Forelimb muscle (tissue), 1 donor: ENCODE data around the gene ZNF423. TPM values are rescaled to one million over a fixed set of nuclear protein-coding genes. Genes with fewer than 3 reads are reported as not detected.

Experiments used
- DNase-seq: peaks from one replicate; pipeline ENCODE4 v3.0.0-alpha.2; 2013; ENCODE audit warnings: low read depth
- polyA plus RNA-seq: library from polyadenylated mRNA; unstranded; fragments of 120-200 nt; gene quantifications from one replicate; pipeline ENCODE4 v1.2.1, GENCODE V29; 2013; ENCODE audit not compliant: insufficient read length

Gene ZNF423
- polyA plus RNA-seq, 1 donor = 26.2 TPM

DNA sequence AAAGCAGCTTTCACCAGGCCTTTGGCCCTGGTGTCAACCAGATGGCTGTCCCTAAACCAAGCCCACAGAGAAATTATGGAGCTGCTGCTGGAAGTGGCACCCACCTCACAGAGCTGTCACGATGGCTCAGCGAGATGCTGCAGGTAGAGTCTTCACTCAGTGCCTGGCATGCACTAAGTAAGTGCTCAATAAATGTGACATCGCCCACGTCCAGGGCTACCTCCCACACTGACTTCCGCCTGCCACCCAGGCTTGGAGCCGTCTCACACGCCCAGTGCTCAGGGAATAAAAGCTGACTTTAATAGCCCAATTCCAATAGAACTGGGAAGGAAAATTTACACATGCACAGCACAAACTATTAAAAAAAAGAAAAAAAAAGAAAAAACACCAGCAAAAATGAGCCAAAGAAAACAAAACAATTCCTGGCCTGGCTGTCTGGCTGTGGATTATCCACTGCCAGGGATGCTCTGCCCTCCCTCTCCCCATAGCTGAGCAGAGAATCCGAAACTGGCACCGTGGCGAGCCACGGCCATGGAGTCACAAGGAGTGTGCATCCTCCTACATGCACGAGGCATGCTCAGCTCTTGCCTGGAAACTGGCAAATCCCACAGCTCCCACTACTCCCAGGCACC is 68.9 kb downstream of the ZNF423 start:
- DNase-seq = no peak

DNA sequence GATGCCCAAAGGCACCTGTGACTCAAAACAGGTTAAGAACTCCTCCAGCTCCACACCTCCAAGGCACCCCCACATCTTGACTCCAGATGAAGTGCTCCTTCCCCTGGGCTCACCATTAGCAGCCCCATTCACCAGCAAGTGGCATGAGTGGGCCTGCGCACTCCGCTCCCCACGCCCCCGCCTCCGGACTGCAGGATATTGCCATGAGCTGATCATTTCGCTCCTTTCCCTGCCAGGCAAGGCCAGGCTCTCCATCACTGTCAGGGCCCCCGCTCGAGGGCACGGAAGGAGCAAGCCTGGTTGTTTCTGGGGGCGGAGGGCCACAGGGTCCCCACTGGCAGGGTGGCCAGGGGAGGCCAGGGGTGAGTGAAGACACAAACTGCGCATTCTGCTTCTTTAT is 69.9 kb downstream of the ZNF423 start:
- DNase-seq = no peak

DNA sequence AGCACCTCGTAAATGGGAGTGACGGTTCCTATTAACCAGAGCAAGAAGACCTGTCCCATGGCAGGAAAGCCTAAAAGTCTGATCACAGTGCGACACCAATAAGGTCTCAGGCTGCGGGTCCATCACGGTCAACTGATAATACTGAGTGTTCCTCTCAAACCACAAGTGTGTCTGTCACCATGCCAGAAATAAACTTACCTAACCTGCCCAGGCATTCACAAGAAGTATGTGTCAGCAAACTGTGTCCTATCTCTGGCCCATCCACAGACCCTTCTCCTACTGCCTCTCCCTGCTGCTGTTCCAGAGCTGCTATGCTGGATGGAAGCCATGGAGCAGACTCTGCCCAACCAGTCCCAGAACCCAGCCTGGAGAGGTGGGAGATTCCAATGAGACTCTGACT is 73.5 kb downstream of the ZNF423 start:
- DNase-seq = no peak

DNA sequence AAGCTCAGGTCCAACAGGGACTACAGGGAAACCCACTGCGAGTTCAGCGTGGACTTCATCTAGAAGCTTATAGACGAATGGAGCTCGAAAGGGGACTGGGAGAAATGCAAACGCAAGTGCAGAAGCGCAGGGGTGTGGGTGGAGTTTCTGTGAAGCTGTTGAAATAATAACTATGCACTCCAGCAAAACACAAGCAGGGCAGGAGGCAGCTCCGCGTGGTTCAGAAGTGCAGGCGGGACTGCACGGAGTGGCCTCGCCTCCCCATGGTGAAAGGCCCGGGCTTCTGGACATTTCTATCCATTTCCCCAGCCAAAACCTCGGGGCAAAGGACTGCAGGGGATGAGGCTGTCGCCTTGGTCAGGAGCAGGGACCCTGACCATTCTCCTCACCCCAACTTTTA is 74.5 kb downstream of the ZNF423 start:
- no peak for DNase-seq

DNA sequence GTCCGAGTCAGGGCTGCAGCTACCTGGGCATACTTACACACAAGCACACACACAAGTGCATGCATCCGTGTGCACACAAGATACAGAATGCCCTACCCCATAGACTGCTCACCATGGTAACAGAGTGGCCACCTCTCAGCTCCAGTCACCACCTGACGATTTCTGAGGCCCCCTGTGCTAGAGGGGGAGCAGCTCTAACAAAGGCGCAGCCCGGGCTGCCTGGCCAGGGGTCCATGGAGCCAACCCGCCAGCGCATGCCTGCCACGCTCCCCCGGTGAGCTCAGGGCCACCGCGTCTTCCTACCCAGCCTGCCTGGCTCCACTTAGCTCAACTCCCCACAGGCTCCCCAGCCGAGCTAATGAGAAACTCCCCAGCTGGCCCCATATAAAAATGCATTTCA is 75.5 kb downstream of the ZNF423 start:
- no peak for DNase-seq

DNA sequence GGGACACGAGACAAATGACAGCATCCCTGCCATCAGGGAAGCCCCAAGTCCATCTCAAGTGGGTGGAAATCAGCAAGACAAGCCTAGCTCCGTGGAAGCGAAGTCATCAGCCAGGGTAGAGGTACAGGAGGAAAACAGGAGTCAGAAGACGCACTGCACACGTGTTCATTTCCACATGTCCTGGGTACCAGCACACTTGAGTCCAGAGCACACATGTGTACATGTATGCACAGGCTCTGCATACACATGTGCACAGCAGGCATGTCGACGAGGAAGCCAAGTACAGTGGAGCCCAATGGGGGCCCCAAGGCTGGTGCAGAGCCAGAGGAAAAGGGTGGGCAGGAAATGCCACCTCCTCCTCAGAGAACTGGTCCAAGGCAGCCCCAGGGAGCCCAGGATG is 75.9 kb downstream of the ZNF423 start:
- no peak for DNase-seq

DNA sequence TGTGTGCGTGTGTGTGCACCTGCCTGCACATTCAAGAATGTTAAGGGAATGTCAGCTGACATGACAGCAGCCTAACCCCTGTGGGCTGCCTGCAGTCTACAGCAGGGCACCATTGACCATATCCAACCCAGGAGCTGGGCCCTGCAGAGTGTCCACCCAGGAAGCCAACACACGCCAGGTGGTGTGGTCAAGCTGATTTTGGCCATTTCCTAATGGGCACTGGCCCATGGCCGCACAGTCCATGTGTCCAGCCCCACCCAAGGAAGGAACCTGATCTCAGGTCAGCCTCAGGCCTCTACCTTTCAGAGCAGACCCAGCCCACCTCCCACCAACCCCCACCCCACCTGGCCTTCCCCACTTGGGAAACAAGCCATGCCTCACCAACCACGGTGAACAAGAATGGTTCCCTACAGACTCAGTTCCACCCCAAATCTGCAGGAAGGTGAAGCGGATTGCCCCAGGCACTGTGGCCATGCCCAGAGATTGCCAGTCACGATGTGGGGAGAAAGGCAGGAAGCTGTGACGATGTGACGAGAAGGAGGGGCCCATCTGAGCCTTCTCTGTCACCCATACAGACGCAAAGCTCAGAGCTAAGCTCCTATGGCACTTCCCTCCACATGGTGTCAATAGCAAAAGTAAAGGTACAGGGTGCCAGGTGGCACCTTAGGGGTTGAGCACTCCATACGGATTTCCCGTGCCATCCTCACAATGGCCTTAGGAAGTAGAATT is 77.5 kb downstream of the ZNF423 start:
- no peak for DNase-seq

DNA sequence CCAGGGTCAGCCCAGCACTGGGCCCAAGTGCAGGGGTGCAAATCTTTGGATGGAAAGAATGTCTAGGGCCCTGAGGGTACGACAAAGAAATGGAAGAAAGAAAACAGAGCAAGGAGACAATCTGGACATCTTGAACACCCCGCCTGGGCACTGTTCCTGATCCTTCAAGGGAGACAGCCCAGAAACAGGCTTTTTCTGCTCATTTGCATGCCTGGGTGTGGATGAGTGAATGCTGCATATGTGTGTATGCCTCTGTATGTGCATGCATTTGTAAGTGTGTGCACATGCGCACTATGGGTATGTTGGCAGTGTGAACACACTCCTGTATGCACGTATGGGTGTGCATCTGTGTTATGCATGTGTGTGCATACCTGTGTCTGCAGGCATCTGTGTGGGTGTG is 79.2 kb downstream of the ZNF423 start:
- no peak for DNase-seq

DNA sequence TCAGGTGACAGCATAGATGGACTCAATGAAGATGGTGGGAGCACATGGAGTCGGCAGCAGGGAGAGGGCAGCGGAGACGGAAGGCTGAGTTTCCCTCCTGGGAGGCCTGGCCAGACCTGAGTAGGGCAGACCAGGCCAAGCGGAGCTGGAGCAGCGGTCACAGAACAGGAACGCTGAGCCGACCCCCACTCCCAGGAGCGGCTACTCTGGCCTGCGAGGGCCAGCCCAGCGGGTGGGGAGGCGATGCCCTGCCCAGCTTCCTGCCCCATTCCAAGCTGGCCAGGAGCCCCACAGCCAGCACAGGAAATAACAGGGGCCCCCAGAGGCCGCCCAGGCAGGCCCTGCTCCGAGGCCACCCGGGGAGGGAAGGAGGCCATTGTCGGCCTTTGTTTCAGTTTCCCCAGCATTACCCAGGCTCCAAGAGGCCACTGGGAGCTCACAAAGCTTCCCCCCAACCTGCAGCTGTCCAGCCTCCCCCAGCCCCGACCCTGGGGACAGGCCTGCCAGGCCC is 79.8 kb downstream of the ZNF423 start:
- no peak for DNase-seq

DNA sequence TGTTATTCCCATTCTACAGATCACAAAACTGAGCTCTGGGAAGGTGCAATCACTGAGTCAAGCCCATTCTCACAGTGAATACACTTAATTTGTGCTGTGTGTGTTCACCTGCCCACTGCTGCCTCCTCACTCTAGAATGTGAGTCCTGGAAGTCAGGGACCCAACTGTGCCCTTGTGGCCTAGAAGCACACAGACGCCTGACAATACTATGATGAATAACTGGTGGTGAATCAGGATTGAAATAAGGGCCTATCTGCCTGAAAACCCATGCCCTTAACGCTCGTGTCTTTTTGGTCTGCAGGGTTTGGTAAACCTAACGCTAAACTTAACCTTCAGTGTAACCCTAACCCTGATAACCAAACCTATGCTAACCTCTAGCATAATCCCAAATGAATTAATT is 80.3 kb downstream of the ZNF423 start:
- DNase-seq = no peak

DNA sequence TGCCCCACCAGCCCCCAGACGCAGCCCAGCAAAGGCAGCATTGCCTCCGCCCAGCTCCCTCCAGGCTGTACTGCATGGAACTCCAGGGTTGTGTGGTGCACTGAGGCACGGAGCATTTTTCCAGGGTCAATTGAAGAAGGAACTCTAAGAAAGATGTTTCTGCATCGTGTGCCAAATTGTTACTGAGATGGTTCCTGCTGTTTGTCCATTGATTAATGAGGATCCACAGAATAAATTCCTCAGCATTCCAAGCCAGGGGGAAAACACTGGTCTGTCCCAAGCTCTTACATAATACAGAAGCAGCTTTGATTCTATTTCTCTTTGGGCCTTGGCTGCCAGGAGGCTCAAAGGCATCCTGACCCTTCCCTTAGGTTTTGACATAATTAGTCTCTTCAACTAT is 80.9 kb downstream of the ZNF423 start:
- DNase-seq = no peak

DNA sequence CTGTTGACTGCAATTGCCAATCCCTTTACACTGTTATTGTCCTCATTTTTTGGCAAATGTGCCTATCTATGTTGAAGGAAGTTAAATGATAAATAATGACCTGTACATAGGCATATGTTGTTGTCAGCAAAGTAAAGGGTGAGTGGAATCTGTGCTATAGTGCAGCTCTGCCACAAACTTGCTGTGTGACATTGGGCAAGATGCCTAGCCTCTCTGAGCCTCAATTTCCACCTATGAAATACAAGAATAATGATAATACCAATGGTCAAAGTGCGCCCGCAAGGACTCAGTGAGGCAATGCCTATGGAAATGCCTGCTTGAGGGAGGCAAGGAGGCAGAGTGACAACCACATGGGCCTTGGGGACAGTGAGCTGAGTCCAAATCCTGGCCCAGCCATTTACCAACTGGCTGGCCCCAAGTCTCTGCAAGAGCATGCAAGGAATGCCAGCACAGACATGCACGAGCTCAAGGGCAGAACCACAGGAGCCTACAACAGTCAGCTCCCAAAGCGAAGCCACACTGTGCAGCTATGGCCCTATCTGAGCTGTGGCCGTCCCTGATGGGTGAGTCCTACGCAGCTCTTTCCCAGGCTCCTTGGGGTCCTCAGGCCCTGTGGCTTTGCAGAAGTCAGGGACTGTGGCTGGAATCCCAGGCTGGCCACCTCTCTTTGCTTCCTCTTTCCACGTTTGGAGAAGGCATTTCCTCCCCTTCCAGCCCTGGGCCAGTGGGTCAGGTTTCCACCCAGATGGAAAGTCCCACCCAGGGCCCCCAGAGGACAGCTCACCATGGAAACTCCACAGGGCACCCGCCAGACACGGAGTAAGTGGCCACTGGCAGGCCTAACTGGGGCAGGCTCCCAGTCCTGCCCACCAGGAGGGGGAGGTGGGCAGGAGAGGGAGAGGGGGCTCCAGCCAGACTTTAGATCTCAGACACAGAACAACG is 82.1 kb downstream of the ZNF423 start:
- no peak for DNase-seq

DNA sequence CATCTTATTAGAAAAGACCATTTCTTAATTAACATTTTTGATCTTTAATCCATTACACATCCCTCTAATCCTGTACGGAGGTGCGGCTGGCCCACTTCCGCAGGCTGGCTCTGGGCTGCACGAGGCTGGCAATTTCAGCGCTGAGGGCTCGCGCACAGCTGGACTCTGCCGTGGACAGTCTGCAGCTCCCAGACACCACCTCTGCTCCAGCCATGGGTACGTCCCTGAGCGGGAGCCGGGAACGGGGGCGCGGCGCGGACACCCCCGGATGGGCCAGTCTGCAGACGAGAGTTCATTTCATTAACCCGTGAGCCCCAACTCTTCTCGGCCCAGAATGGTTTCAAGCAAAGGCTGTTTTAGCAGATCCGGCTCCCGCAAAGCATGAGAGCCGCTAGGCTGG is 87.9 kb downstream of the ZNF423 start:
- DNase-seq = no peak

DNA sequence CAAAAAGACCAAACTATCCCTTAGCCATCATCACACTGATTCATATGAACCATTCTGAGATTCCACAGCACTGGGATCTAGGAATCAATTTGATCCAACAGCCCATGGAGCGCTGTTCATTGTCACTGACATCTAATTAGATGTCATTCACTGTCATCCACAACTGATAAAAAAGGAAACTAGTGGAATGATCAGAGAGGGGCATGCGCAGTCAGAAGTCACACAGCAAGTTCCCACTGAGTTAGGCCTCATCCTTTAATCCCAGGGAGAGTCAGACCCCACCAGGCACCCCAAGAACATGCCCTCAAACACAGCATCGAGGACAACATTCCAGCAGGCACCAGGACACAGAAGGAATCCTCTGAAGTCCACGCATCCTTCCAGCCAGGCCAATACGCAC is 88.5 kb downstream of the ZNF423 start:
- DNase-seq = no peak

DNA sequence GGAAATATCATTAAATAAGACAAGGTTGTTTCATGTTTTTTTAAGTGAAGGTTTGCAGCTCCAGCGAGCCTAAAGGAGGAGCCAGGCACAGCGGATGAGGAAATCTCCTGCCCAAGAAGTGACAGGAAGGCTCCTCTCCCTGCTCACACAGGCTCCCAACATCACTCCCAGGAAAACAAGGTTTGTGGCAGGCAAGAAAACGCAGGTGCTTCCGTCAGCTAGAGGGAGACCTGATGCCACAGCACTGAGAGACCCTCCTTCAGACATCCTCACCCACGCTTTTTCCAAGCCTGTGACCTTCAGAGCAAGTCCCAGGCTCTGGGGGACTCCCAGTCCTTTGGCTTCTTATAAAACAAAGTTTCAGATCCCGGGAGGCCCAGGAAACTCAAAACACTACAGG is 89.7 kb downstream of the ZNF423 start:
- DNase-seq = no peak

DNA sequence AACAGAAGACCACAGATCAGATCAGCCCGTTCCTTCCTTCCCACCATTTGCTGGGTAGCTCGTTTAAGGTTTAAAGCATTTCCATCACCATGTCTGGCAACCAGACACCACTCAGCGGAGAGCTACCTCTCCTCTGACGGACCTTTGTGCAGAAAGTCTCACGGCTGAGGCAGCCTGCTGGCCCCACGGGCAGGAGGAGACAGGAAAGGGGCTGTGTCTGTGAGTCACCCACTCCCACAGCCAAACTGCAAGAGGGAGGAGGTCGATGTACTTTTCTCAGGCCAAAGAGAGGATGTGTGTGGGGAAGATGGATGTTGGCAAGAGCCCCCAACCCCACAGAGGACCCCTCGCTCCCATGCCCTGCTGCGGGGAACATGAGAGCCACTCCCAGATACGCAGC is 92.1 kb downstream of the ZNF423 start:
- no peak for DNase-seq

DNA sequence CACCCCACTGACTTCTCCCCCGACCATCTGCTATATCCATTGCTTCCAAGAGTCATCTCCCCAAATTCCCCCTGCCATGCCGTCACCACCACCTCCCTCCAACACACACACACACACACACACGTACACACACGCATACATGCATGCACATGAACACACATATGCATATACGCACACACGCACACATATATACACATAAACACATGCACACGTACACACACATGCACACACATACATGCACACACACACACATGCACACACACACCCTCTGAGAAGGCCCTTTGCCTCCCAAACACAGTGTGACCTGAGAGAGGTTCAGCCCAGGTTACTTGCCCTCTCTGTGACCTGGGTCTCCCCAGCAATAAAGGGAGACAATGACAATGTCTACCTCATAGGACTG is 95.1 kb downstream of the ZNF423 start:
- no peak for DNase-seq

DNA sequence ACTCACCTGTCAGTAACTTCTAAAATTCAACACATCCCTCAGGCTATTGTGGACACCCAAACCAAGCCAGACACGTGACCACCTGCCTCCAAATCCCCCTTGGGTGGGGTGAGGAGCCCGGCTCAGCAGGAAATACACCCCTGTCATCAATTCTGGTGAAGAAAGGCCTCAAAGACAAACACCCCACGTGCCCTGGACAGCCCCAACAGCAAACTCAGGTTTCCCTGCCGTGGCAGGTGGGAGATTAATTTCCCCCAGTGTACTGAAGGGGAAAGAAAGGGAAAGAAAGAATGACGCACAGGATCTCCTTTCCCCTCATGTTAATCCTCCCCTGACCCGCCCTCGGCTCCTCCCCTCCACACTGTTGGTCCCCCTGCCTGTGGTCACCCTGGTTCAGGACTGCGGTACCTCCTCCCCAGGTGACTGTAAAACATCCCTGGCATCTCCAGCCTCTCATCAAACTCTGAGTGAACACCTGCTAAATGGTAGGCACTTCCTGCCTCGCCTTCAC is 98.3 kb downstream of the ZNF423 start:
- no peak for DNase-seq

DNA sequence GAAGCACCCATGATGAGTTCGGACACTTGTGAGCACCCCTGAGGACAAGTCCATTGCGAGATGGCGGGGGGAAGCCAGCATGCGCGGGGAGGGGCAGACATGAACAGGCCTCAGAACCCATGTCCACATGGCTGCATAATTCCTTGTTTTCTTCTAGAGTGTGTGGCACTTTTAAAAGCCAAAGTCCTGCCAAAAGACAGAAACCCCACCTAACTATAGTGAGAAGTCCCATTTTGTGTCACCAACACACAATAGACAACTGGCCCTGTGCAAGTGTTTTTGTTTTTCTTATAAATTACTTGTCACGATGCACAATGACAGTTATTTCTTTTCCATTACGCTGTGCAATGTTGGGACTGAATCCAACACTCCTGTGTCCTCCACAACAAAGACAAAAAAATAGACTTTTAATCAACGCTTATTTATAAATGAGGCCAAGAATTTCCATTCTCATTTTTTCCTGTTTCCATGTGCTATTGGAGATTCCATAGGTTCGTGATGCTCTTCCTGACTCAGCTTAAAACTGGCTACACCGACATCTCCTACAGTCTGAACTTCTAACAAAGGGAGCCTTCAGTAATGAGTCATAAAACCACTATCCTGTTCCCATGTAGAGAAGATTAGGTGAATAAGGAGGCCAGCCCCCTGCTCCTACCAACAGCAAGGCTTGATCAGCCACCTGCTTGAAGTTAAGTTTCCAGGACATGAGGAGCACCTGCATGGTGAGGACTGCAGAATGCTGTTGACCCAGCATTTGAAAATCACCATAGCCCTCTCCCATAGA is 98.9 kb downstream of the ZNF423 start:
- no peak for DNase-seq

DNA sequence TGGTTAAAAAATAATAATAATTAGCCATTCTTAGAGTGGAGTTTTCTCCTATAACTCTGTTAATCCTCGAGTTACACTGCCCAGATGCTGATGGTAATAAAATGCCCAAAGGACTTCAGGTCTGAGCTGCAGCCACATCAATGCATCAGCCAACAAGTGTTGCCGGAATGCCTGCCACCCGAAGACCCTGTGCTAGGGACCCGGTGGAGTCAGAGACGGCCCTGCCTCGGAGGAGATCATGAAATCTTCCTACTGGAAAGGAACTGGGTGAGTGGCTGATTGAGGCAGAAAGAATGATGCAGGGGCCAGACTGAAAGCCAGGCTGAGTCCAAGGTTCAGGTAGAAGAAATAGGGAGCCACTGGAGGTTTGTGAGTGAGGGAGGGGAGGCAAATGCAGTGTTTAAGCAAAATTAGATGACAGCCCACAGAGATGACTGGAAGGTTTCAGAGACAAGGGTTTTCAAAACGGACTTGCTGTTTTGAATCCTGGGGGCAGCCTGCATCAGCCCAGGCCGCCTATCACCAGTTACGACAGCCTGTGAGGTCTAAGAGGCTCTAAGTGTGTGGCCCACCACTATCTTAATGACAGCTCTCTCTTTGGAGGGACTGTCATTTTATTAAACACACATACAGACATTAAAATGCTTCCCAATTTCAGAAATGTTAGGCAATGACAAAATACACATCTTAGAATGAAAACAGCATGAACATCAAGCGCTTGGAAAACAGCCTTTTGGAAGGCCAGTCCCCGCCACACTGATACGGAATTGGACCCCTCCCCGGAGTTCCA is 100.0 kb downstream of the ZNF423 start:
- no peak for DNase-seq

DNA sequence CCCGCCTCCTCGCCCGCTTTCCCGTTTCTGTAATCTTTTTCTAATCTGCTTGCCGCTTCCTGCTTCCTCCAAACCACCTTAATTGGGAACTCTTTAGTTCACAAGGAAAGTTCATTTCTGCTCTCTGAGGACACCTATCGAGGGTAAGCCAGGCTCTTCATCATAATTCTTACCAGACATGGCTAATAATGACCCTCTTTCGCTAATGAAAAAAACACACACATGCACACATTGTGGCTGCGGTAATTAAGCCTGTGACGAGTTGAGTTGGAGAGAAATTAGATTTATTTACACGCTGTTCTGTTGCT is 100.6 kb downstream of the ZNF423 start:
- DNase-seq = no peak
